ENCODE data around the gene PDK4. TPM values are rescaled to one million over a fixed set of nuclear protein-coding genes. Genes with fewer than 3 reads are reported as not detected.
"Not testable (repeated sequence)": the region's sequence is repeated elsewhere in the genome, so short reads cannot be mapped to it uniquely, and the experiment has no call there.

Gene PDK4
- total RNA-seq, 1 donor, result 1.2 TPM

GRCh38 chr7:95558864-95559263 lies 37.5 kb downstream of the PDK4 start:
- no peaks in the 10 kb centered on the region for H3K27me3 ChIP-seq (ENCODE audit: insufficient read depth, low read length)
- H3K4me3 ChIP-seq (ENCODE audit: low read length), result no peak overlapping the region
- H3K4me1 ChIP-seq (ENCODE audit: insufficient read depth, low read length), result no peaks in the 10 kb centered on the region
- no peaks in the 10 kb centered on the region for H3K9me3 ChIP-seq (ENCODE audit: low read depth, low read length)

GRCh38 chr7:95556777-95557176 lies 39.5 kb downstream of the PDK4 start:
- H3K9me3 ChIP-seq (ENCODE audit: low read depth, low read length), result no peaks in the 10 kb centered on the region
- H3K27me3 ChIP-seq (ENCODE audit: insufficient read depth, low read length), result no peaks in the 10 kb centered on the region
- no peaks in the 10 kb centered on the region for H3K4me1 ChIP-seq (ENCODE audit: insufficient read depth, low read length)
- H3K4me3 ChIP-seq (ENCODE audit: low read length), result no peak overlapping the region

GRCh38 chr7:95553939-95554338 lies 42.4 kb downstream of the PDK4 start:
- peaks cover 7% of the 10 kb centered on the region for H3K4me1 ChIP-seq (ENCODE audit: insufficient read depth, low read length)
- H3K9me3 ChIP-seq (ENCODE audit: low read depth, low read length), result no peaks in the 10 kb centered on the region
- no peak overlapping the region for H3K4me3 ChIP-seq (ENCODE audit: low read length)
- H3K27me3 ChIP-seq (ENCODE audit: insufficient read depth, low read length), result no peaks in the 10 kb centered on the region

- not testable (repeated sequence) for H3K9me3 ChIP-seq (ENCODE audit: low read depth, low read length); H3K4me1 ChIP-seq (ENCODE audit: insufficient read depth, low read length); H3K27me3 ChIP-seq (ENCODE audit: insufficient read depth, low read length); H3K4me3 ChIP-seq (ENCODE audit: low read length)
Observed at GRCh38 chr7:95552010-95552926, 44.0 kb downstream of the PDK4 start.

GRCh38 chr7:95550546-95550945 lies 45.8 kb downstream of the PDK4 start:
- peaks cover 7% of the 10 kb centered on the region for H3K4me1 ChIP-seq (ENCODE audit: insufficient read depth, low read length)
- no peaks in the 10 kb centered on the region for H3K27me3 ChIP-seq (ENCODE audit: insufficient read depth, low read length)
- no peaks in the 10 kb centered on the region for H3K9me3 ChIP-seq (ENCODE audit: low read depth, low read length)
- H3K4me3 ChIP-seq (ENCODE audit: low read length), result no peak overlapping the region

- H3K27me3 ChIP-seq (ENCODE audit: insufficient read depth, low read length), result no peaks in the 10 kb centered on the region
- H3K9me3 ChIP-seq (ENCODE audit: low read depth, low read length), result no peaks in the 10 kb centered on the region
- H3K4me1 ChIP-seq (ENCODE audit: insufficient read depth, low read length), result peaks cover 7% of the 10 kb centered on the region
- H3K4me3 ChIP-seq (ENCODE audit: low read length), result no peak overlapping the region
Observed at GRCh38 chr7:95549818-95550529, 46.3 kb downstream of the PDK4 start.

GRCh38 chr7:95547361-95548348 lies 48.7 kb downstream of the PDK4 start:
- Histone ChIP-seq H3K4me3 (ENCODE audit: low read length) (no peak overlapping the region), H3K27me3 (ENCODE audit: insufficient read depth, low read length) (no peaks in the 10 kb centered on the region), H3K4me1 (ENCODE audit: insufficient read depth, low read length) (peaks cover 7% of the 10 kb centered on the region), H3K9me3 (ENCODE audit: low read depth, low read length) (no peaks in the 10 kb centered on the region)

GRCh38 chr7:95546647-95547046 lies 49.7 kb downstream of the PDK4 start:
- H3K9me3 ChIP-seq (ENCODE audit: low read depth, low read length), result no peaks in the 10 kb centered on the region
- H3K4me1 ChIP-seq (ENCODE audit: insufficient read depth, low read length), result peaks cover 7% of the 10 kb centered on the region
- no peaks in the 10 kb centered on the region for H3K27me3 ChIP-seq (ENCODE audit: insufficient read depth, low read length)
- H3K4me3 ChIP-seq (ENCODE audit: low read length), result no peak overlapping the region

- no peak overlapping the region for H3K4me3 ChIP-seq (ENCODE audit: low read length)
- no peaks in the 10 kb centered on the region for H3K9me3 ChIP-seq (ENCODE audit: low read depth, low read length)
- no peaks in the 10 kb centered on the region for H3K27me3 ChIP-seq (ENCODE audit: insufficient read depth, low read length)
- peaks cover 7% of the 10 kb centered on the region for H3K4me1 ChIP-seq (ENCODE audit: insufficient read depth, low read length)
Observed at GRCh38 chr7:95545673-95546072, 50.6 kb downstream of the PDK4 start.

- Histone ChIP-seq H3K27me3 (ENCODE audit: insufficient read depth, low read length) (no peaks in the 10 kb centered on the region), H3K4me1 (ENCODE audit: insufficient read depth, low read length) (peaks cover 6% of the 10 kb centered on the region), H3K4me3 (ENCODE audit: low read length) (no peak overlapping the region), H3K9me3 (ENCODE audit: low read depth, low read length) (no peaks in the 10 kb centered on the region)
Observed at GRCh38 chr7:95545007-95545615, 51.2 kb downstream of the PDK4 start.

GRCh38 chr7:95544171-95544570 lies 52.1 kb downstream of the PDK4 start:
- Histone ChIP-seq H3K9me3 (ENCODE audit: low read depth, low read length) (no peaks in the 10 kb centered on the region), H3K4me3 (ENCODE audit: low read length) (no peak overlapping the region), H3K4me1 (ENCODE audit: insufficient read depth, low read length) (no peaks in the 10 kb centered on the region), H3K27me3 (ENCODE audit: insufficient read depth, low read length) (no peaks in the 10 kb centered on the region)

- Histone ChIP-seq H3K9me3 (ENCODE audit: low read depth, low read length) (no peaks in the 10 kb centered on the region), H3K4me1 (ENCODE audit: insufficient read depth, low read length) (no peaks in the 10 kb centered on the region), H3K4me3 (ENCODE audit: low read length) (no peak overlapping the region), H3K27me3 (ENCODE audit: insufficient read depth, low read length) (no peaks in the 10 kb centered on the region)
Observed at GRCh38 chr7:95543312-95543711, 53.0 kb downstream of the PDK4 start.

GRCh38 chr7:95540366-95540765 lies 56.0 kb downstream of the PDK4 start:
- H3K9me3 ChIP-seq (ENCODE audit: low read depth, low read length), result no peaks in the 10 kb centered on the region
- H3K4me1 ChIP-seq (ENCODE audit: insufficient read depth, low read length), result no peaks in the 10 kb centered on the region
- no peak overlapping the region for H3K4me3 ChIP-seq (ENCODE audit: low read length)
- no peaks in the 10 kb centered on the region for H3K27me3 ChIP-seq (ENCODE audit: insufficient read depth, low read length)

- Histone ChIP-seq H3K4me1 (ENCODE audit: insufficient read depth, low read length) (no peaks in the 10 kb centered on the region), H3K27me3 (ENCODE audit: insufficient read depth, low read length) (peaks cover 2% of the 10 kb centered on the region), H3K9me3 (ENCODE audit: low read depth, low read length) (no peaks in the 10 kb centered on the region), H3K4me3 (ENCODE audit: low read length) (no peak overlapping the region)
Observed at GRCh38 chr7:95539426-95539825, 56.9 kb downstream of the PDK4 start.

All from mononuclear cell (primary cell).